SU-DHL-6 (cell line): ENCODE measurements around the gene ENO3.

ENCODE experiments used
- H2AFZ ChIP-seq: fragments of 200-600 bp; sonication (generic); 2 replicates; pipeline ENCODE4 v1.6.1; 2014; ENCODE audit warnings: low read depth, mild to moderate bottlenecking, moderate library complexity, mixed read lengths, antibody characterized with exemption, low read length; ENCODE audit not compliant: severe bottlenecking
- H3F3A ChIP-seq: fragments of 200-600 bp; shearing (Covaris generic); 2 replicates; pipeline ENCODE4 v1.6.0; 2016; ENCODE audit warnings: antibody characterized with exemption, mild to moderate bottlenecking; ENCODE audit not compliant: insufficient read depth
- H3K27ac ChIP-seq: fragments of 200-600 bp; sonication (generic); 2 replicates; pipeline ENCODE4 v1.5.1; 2016; ENCODE audit warnings: low read depth, mild to moderate bottlenecking, low read length, moderate library complexity, mixed read lengths
- H3K27me3 ChIP-seq: fragments of 200-600 bp; sonication (generic), shearing (Covaris generic); 2 replicates; pipeline ENCODE4 v1.6.0; 2014; ENCODE audit warnings: mild to moderate bottlenecking, low read length
- H3K36me3 ChIP-seq: fragments of 200-600 bp; sonication (generic); 2 replicates; pipeline ENCODE4 v1.6.1; 2014; ENCODE audit warnings: mild to moderate bottlenecking, low read length, mixed read lengths
- H3K4me2 ChIP-seq: fragments of 300-600, 200-600 bp; shearing (Covaris generic), sonication (generic); 2 replicates; pipeline ENCODE4 v1.6.0; 2014; ENCODE audit warnings: low read length, low read depth, mild to moderate bottlenecking; ENCODE audit not compliant: poor library complexity, severe bottlenecking
- H3K4me3 ChIP-seq: fragments of 200-600 bp; sonication (generic); 2 replicates; pipeline ENCODE4 v1.5.1; 2014; ENCODE audit warnings: antibody characterized with exemption, low read length, mild to moderate bottlenecking, mixed read lengths; ENCODE audit not compliant: insufficient read depth, poor library complexity, severe bottlenecking
- H3K79me2 ChIP-seq: fragments of 200-600 bp; sonication (generic); 2 replicates; pipeline ENCODE4 v1.6.1; 2014; ENCODE audit warnings: mild to moderate bottlenecking, low read length, moderate library complexity; ENCODE audit not compliant: insufficient read depth
- H3K9ac ChIP-seq: fragments of 200-600 bp; sonication (generic); 2 replicates; pipeline ENCODE4 v1.7.0; 2014; ENCODE audit warnings: mild to moderate bottlenecking, low read length
- H3K9me2 ChIP-seq: fragments of 200-600 bp; sonication (generic); replicated peaks from 2 replicates; pipeline ENCODE4 v1.6.1; 2014; ENCODE audit warnings: low read length; ENCODE audit not compliant: insufficient read depth
- H3K9me3 ChIP-seq: fragments of 200-600 bp; sonication (generic); 2 replicates; pipeline ENCODE4 v1.6.1; 2014; ENCODE audit warnings: low read length, mixed read lengths; ENCODE audit not compliant: insufficient read depth
- H4K20me1 ChIP-seq: fragments of 200-600 bp; sonication (generic); 2 replicates; pipeline ENCODE4 v1.6.1; 2014; ENCODE audit warnings: low read depth, mild to moderate bottlenecking, antibody characterized with exemption, low read length, moderate library complexity, mixed read lengths
- EZH2phosphoT487 ChIP-seq: fragments of 200-600 bp; sonication (generic), shearing (Covaris generic); conservative IDR thresholded peaks from 2 replicates; pipeline ENCODE4 v1.6.1; 2018; ENCODE audit warnings: mild to moderate bottlenecking, antibody characterized with exemption, low read length, moderate library complexity, mixed read lengths
- TF ChIP-seq, protein P1 (sequence below): fragments of 200-600 bp; sonication (generic); IDR thresholded peaks from one replicate; pipeline ENCODE4 v1.5.1; 2017; ENCODE audit warnings: antibody characterized with exemption, mild to moderate bottlenecking, low read length, moderate library complexity; ENCODE audit not compliant: insufficient read depth, poor library complexity, severe bottlenecking

ENO3 gene

DNA sequence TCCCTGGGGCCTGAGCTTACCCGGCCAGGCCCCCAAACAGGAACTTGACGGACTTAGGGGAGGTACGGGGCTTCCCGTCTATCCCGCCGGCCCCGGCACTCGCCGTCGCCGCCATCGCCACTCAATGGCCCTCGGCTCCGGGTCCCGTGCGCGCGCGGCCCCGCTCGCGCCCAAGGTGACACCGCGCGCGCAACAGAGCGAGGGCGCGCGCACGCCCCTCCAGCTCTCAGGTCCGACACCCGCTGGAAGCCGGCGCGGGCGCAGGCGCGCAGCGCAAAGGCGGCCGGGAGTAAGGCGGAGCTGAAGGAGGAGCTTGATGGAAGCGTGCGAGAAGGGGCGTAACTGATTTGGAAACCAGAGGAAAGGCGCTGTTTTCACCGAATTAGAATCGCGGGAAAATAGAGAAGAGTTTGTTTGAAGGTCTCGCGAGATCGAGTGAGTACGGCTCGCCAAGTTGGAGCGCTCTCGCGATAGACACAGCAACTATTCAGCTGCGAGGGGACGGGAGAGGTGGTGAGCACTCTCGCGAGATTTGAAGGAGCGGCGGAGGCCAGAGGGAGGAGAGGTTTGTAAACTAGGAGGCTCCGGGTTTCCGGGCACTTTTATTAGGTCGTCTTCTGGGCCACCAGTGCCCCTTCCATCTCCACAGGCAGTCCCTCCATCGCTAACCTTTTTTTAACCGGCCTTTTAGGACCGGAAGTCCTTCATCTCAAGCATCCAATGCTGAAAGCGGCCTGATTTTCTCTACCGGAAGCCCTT is 10.9 kb upstream of the ENO3 start, which contains the start of the genes RNF167 and SLC25A11:
Gene RNF167 (plus strand): TSS at position 473 of the 759 bp plus-strand sequence. CDS start 642 bp downstream, outside the sequence.
Gene SLC25A11 (minus strand): TSS at position 251 of the 759 bp plus-strand sequence. CDS start 136 bp downstream, at position 115.
- peak within 1 kb of the TSS; percentile 50 for H2AFZ ChIP-seq
- no peaks in the 10 kb centered on the region for H3K36me3 ChIP-seq
- no peaks in the 10 kb centered on the region for H3K9me2 ChIP-seq
- H3K27me3 ChIP-seq, result no peaks in the 10 kb centered on the region
- peaks cover 48% of the 10 kb centered on the region for H3K79me2 ChIP-seq
- TF ChIP-seq EZH2phosphoT487, result no peak
- TF ChIP-seq, protein P1, sequence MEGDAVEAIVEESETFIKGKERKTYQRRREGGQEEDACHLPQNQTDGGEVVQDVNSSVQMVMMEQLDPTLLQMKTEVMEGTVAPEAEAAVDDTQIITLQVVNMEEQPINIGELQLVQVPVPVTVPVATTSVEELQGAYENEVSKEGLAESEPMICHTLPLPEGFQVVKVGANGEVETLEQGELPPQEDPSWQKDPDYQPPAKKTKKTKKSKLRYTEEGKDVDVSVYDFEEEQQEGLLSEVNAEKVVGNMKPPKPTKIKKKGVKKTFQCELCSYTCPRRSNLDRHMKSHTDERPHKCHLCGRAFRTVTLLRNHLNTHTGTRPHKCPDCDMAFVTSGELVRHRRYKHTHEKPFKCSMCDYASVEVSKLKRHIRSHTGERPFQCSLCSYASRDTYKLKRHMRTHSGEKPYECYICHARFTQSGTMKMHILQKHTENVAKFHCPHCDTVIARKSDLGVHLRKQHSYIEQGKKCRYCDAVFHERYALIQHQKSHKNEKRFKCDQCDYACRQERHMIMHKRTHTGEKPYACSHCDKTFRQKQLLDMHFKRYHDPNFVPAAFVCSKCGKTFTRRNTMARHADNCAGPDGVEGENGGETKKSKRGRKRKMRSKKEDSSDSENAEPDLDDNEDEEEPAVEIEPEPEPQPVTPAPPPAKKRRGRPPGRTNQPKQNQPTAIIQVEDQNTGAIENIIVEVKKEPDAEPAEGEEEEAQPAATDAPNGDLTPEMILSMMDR, result no peak
- H4K20me1 ChIP-seq, result no peaks in the 10 kb centered on the region
- peak within 1 kb of the TSS; percentile 88 for H3K27ac ChIP-seq
- H3K4me2 ChIP-seq, result peak within 1 kb of the TSS; percentile 97
- H3K9me3 ChIP-seq, result no peaks in the 10 kb centered on the region
- H3K9ac ChIP-seq, result peak within 1 kb of the TSS; percentile 93
- H3F3A ChIP-seq, result peaks cover 36% of the 10 kb centered on the region
- H3K4me3 ChIP-seq, result peak within 1 kb of the TSS; percentile 83

DNA sequence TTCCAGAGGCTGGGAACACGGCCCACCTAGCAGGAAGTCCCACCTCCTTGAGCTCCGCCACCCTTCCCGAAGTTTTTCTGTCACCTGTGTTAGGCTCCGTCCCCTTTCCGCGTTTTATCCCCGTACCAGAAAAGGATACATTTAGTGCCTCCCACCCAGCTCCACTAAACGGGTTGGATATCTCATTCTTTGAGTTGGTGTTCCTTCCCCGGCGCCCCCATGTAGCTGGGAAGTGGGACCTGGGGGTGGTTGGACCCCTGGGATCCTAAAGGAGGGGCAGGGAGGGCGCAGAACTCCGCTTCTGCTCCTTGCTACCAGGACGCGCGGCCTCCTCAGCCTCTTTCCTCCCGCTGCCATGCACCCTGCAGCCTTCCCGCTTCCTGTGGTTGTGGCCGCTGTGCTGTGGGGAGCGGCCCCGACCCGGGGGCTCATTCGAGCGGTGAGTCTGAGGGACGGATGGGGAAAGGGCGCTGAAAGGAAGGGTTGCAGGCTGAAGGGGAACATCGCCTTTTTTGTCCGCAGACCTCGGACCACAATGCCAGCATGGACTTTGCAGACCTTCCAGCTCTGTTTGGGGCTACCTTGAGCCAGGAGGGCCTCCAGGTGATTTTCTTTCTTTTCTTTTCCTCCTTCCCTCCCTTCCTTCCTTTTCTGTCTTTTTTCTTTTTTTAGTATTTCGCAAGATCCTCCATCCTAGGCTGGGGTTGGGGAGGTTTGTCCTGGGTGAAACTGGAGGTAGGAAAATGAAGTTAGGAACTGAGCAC is 10.2 kb upstream of the ENO3 start:
- Histone ChIP-seq H3K27me3 (no peaks in the 10 kb centered on the region), H2AFZ (no peak overlapping the region), H3K4me3 (peak overlapping the region; percentile 78), H3K9ac (peak overlapping the region; percentile 93), H4K20me1 (no peaks in the 10 kb centered on the region), H3F3A (peaks cover 43% of the 10 kb centered on the region), H3K36me3 (no peaks in the 10 kb centered on the region; the same call in 1 of the 2 replicates), H3K27ac (peak overlapping the region; percentile 88), H3K9me2 (no peaks in the 10 kb centered on the region), H3K4me2 (peak overlapping the region; percentile 97), H3K9me3 (no peaks in the 10 kb centered on the region), H3K79me2 (peaks cover 54% of the 10 kb centered on the region)
- no peak for TF ChIP-seq EZH2phosphoT487
- TF ChIP-seq, protein P1, result no peak

DNA sequence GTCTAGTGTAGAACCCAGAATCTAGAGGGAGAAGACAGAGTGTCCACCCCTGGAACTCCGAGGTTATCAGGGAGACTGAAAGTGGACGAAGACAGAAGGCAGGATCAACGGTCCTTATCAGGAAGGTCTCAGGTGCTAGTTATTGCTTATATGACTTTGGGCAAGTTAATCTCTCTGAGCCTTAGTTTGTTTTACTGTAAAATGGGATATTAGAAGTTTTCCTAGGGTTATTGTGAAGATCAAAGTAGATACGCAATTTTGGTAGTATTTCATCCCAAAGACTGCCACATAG is 9.7 kb upstream of the ENO3 start:
- Histone ChIP-seq H2AFZ (no peak overlapping the region), H3K79me2 (peaks cover 59% of the 10 kb centered on the region), H3K9ac (peak overlapping the region; percentile 93), H3K27ac (peak overlapping the region; percentile 88), H3K9me3 (no peaks in the 10 kb centered on the region), H4K20me1 (peaks cover 1% of the 10 kb centered on the region; the same call in 1 of the 2 replicates), H3F3A (peaks cover 49% of the 10 kb centered on the region), H3K36me3 (peaks cover 3% of the 10 kb centered on the region; the same call in 1 of the 2 replicates), H3K27me3 (no peaks in the 10 kb centered on the region), H3K4me2 (peak overlapping the region; percentile 97), H3K9me2 (no peaks in the 10 kb centered on the region), H3K4me3 (peak overlapping the region; percentile 78)
- TF ChIP-seq, protein P1, result no peak
- TF ChIP-seq EZH2phosphoT487, result no peak
